Adrenal gland (tissue), 12 donors: ENCODE results near the gene GMDS. TPM values are rescaled to one million over a fixed set of nuclear protein-coding genes. Genes with fewer than 3 reads are reported as not detected.

Experiments
- DNase-seq, 7 donors: peaks; one replicate each; pipeline ENCODE4 v3.0.0-alpha.2; 2019 to 2020
- H3K27ac ChIP-seq, 5 donors: fragments of 200-600 bp; sonication (generic) in 4 of 5; 1 replicate in 3 of 5; 2 replicates in 2 of 5; pipeline versions ENCODE4 v1.5.1 to v1.8.0; 2016 to 2020; ENCODE audit warnings: mild to moderate bottlenecking in 1 of 5
- H3K27me3 ChIP-seq: fragments of 200-600 bp; 2 replicates; pipeline ENCODE4 v1.8.0; 2021
- H3K36me3 ChIP-seq, 2 donors: fragments of 200-600 bp; replicated peaks in 1 of 2; 1 replicate in 1 of 2; 2 replicates in 1 of 2; pipeline versions ENCODE4 v1.5.1 to v1.8.0; 2018 to 2022
- H3K4me1 ChIP-seq, 2 donors: fragments of 200-600 bp; replicated peaks in 1 of 2; 1 replicate in 1 of 2; 2 replicates in 1 of 2; pipeline versions ENCODE4 v1.5.1 to v1.8.0; 2018 to 2021
- H3K4me3 ChIP-seq, 4 donors: fragments of 200-600 bp; sonication (generic) in 3 of 4; one replicate each; pipeline ENCODE4 v1.5.1; 2016 to 2018
- H3K9me3 ChIP-seq, 3 donors: fragments of 200-600 bp; sonication (generic) in 1 of 3; replicated peaks in 1 of 3; 1 replicate in 2 of 3; 2 replicates in 1 of 3; pipeline versions ENCODE4 v1.5.1 to v1.8.0; 2016 to 2021
- POLR2A ChIP-seq, 2 donors: fragments of 450-650 bp; IDR thresholded peaks; one replicate each; pipeline ENCODE4 v1.6.1; 2017; ENCODE audit warnings: antibody characterized with exemption in 2 of 2, mild to moderate bottlenecking in 2 of 2, moderate library complexity in 1 of 2
- WGBS, 4 donors: extraction: QIAGEN DNeasy Blood & Tissue Kit in 2 of 4; methylation state at CpG; one replicate each; pipeline versions ENCODE4 v1.1.5 to v1.1.7; 2013 to 2017; 5-methylcytosine and 5-hydroxymethylcytosine counted together
- intact Hi-C, 2 donors: fragments of 100-400 bp; cut with DNase I; formaldehyde crosslinking; loops; one replicate each; pipeline versions ENCODE4 v1.14.1 to v1.15.0; 2022 to 2023
- polyA plus RNA-seq, 3 donors: library from polyadenylated mRNA; stranded (reverse); fragments of 200-250 nt in 2 of 3; fragments of 350-450 nt in 1 of 3; fragmentation: Illumina TruSeq in 1 of 3; extraction: RNeasy Lipid Tissue Mini Kit (QIAGEN cat#74804) in 1 of 3; gene quantifications; one replicate each; pipeline ENCODE4 v1.2.3, GENCODE V29; 2013 to 2014
- total RNA-seq, 9 donors: library from RNA; depleted of rRNA in 4 of 9; stranded (reverse); fragments of >200 nt in 4 of 9; fragments of 120-200 nt in 1 of 9; fragmentation: NEBNext Ultra II Directional in 1 of 9; extraction: Animal tissue kit (Norgen Biotek cat#: 25700) in 1 of 9; gene quantifications; one replicate each; pipeline versions ENCODE4 v1.1.0 to v1.2.4, GENCODE V29; 2013 to 2023
- TF ChIP-seq, protein P1 (sequence below), 6 experiments: fragments of 450-650 bp in 4 of 6; fragments of 200-600 bp in 2 of 6; sonication (generic) in 1 of 6; IDR thresholded peaks; 1 replicate in 5 of 6; 2 replicates in 1 of 6; pipeline versions ENCODE4 v1.5.1 to v1.8.0; 2016 to 2021; ENCODE audit warnings: antibody characterized with exemption in 6 of 6, mild to moderate bottlenecking in 2 of 6, moderate library complexity in 1 of 6
- donor health status: healthy with polysubstance abuse.
- donor health status: Bipolar disorder and iron deficiency.
- donor health status: DM: yes; HTN: yes; CAD: no.
- donor health status: DM: no; HTN: no; CAD: no.
- donor health status: DM: no; HTN: no; CAD: no.
- donor health status: DM: yes; HTN: yes; CAD: no.

GMDS gene
- total and polyA plus RNA-seq, 12 donors = 8.5 to 39.2 (median 15.2) TPM

DNA sequence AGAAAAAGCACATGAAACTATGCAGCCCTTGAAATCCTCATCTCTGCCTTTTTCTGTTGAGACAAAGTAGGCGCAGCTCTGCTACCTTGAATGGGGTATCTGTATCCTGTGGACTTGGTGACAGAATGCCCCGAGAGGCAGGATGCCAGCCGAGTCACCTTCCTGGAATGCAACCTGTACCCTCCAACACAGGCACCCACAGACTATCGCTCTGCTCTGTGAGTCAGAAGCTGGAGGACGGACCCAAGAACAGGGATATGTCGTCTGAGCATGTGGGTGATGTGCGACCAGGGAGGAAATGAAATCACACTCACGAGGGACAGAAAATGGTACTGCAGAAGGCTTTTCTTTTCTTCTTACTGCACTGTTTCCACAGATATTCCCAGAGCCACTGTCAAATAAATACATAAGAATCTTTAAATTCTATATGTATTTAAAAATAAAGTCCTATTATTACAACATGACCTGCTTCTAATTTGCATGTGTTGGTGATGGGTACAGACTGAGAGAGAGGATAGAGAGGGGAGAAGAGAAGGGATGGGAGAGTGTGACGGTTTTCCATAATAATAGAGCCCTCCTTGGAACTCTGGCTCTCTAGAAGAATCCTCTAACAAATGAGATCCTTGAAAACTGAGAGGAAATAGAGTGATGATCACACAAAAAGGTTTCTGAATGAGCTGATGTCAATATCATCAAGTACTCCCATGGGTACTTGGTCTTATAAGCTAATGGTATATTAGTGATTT lies 327.6 kb downstream of the GMDS start:
- DNase-seq = peak in 3 of 7 donors; percentile 11 to 45 (median 35)

DNA sequence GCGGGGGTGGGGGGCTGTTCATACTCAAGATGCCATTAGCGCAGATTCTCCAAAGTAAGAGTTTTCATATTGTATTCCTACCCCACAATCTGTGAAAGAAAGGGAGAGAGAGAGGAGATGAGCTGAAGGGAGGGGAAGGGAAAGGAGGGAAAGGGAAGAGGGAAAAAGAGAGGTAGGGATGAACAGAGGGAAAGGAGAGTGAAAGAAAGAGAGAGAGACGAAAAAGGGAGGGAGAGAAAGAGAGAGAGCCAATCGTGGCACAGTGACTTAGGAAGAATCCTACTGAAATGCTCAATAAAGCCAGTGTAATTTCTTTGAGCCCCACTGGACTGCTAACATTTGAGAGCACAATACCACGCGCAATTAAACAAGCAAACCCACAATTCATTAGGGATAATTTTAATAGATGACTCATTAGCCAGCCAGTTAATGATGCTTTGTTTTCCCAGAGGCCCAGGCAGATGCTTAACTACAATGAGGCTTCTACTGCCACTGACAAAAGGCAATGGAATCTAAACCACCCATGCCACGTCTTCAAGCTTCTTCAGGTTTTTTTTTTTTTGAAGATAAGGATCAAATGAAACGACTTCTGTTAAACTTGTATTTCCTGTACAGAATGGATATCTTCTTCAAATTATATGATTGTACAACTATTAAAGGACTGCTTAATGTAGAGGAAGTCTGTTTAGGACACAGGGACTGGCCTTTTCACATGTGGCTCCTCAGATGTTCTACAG lies 328.9 kb downstream of the GMDS start:
- TF ChIP-seq POLR2A (IDR thresholded peaks at IDR 0.05) = no peak
- TF ChIP-seq, protein P1, sequence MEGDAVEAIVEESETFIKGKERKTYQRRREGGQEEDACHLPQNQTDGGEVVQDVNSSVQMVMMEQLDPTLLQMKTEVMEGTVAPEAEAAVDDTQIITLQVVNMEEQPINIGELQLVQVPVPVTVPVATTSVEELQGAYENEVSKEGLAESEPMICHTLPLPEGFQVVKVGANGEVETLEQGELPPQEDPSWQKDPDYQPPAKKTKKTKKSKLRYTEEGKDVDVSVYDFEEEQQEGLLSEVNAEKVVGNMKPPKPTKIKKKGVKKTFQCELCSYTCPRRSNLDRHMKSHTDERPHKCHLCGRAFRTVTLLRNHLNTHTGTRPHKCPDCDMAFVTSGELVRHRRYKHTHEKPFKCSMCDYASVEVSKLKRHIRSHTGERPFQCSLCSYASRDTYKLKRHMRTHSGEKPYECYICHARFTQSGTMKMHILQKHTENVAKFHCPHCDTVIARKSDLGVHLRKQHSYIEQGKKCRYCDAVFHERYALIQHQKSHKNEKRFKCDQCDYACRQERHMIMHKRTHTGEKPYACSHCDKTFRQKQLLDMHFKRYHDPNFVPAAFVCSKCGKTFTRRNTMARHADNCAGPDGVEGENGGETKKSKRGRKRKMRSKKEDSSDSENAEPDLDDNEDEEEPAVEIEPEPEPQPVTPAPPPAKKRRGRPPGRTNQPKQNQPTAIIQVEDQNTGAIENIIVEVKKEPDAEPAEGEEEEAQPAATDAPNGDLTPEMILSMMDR (IDR thresholded peaks at IDR 0.05) = no peak
- DNase-seq = no peak
- Histone ChIP-seq H3K27ac (no peak overlapping the region), H3K4me1 (no peaks in the 10 kb centered on the region), H3K36me3 (no peaks in the 10 kb centered on the region), H3K9me3 (no peaks in the 10 kb centered on the region), H3K27me3 (no peaks in the 10 kb centered on the region), H3K4me3 (no peak overlapping the region)
- intact Hi-C loops = no loop called here
- 89 to 92% (median 91%) methylated on average over 8 of the region's 8 CpGs for WGBS, 4 donors

More for the DNA sequence above, 327.6 kb downstream of the GMDS start:
- H3K4me3 ChIP-seq = no peak overlapping the region
- TF ChIP-seq POLR2A (IDR thresholded peaks at IDR 0.05) = no peak
- TF ChIP-seq, protein P1 (IDR thresholded peaks at IDR 0.05) = no peak
- H3K9me3 ChIP-seq = no peaks in the 10 kb centered on the region
- 50 to 82% (median 77%) methylated on average over 9 of the region's 9 CpGs for WGBS, 4 donors
- no peaks in the 10 kb centered on the region for H3K4me1 ChIP-seq
- intact Hi-C loops = no loop called here
- H3K36me3 ChIP-seq = no peaks in the 10 kb centered on the region
- no peaks in the 10 kb centered on the region for H3K27me3 ChIP-seq
- H3K27ac ChIP-seq = no peak overlapping the region

DNA sequence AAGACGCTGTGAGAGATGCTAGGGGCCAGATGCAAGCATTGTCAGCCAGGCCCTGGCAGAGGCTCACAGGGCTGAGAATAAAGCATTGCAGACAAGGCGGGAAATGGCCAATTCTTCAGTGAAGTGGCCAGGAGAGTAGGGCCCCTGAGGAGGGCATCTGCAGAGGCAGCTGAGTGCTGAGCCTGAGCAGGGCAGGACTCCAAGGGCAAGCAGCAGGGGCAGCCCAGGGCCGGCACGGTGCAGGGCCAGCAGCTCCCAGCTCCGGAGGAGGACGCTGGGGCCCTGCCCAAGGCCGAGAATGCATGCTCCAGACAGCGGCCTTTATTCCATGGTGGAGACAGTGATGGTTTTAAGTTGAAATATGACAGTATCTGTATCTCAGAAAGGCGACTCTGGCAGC lies 330.2 kb downstream of the GMDS start:
- no peaks in the 10 kb centered on the region for H3K36me3 ChIP-seq

DNA sequence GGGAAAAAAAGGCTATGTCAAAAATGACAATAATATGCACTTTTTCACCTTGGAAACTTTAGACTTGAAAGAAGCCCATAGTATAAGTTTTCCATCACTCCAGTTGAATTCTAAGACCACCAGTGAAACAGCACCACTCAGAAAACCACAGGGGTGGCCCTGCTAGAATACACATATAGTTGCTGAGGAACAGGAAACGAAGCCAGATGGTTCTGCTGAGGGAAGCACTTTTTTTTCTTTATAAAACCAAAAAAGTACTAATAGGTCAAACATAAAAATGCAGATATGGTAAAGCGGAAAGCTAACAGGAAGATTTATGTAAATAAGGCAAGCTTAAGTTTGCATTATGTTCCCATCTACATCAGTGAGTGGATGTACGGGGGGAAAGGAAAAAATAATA lies 331.8 kb downstream of the GMDS start:
- intact Hi-C loops = no loop called here
- no peak for DNase-seq
- H3K27ac ChIP-seq = no peak overlapping the region
- no peaks in the 10 kb centered on the region for H3K27me3 ChIP-seq
- no peak overlapping the region for H3K4me3 ChIP-seq
- 79 to 88% (median 82%) methylated on average over 3 of the region's 3 CpGs for WGBS, 4 donors
- TF ChIP-seq, protein P1 (IDR thresholded peaks at IDR 0.05) = no peak
- TF ChIP-seq POLR2A (IDR thresholded peaks at IDR 0.05) = no peak
- no peaks in the 10 kb centered on the region for H3K4me1 ChIP-seq
- H3K36me3 ChIP-seq = no peaks in the 10 kb centered on the region
- H3K9me3 ChIP-seq = no peaks in the 10 kb centered on the region

More for the DNA sequence above, 330.2 kb downstream of the GMDS start:
- Histone ChIP-seq H3K4me1 (no peaks in the 10 kb centered on the region), H3K27me3 (no peaks in the 10 kb centered on the region), H3K4me3 (no peak overlapping the region), H3K27ac (no peak overlapping the region), H3K9me3 (no peaks in the 10 kb centered on the region)
- intact Hi-C loops = no loop called here
- 51 to 79% (median 66%) methylated on average over 5 to 9 of the region's 9 CpGs for WGBS, 4 donors
- DNase-seq = peak in 3 of 7 donors; percentile 19 to 31 (median 20)
- TF ChIP-seq, protein P1 (IDR thresholded peaks at IDR 0.05) = no peak
- no peak for TF ChIP-seq POLR2A (IDR thresholded peaks at IDR 0.05)
